K562 (cell line): ENCODE results near the gene ETHE1. TPM values are rescaled to one million over a fixed set of nuclear protein-coding genes. Genes with fewer than 3 reads are reported as not detected.

Experiments
- CAMTA2 ChIP-seq: fragments of 250-450 bp; sonication (Bioruptor Pico); conservative IDR thresholded peaks from 2 replicates; pipeline ENCODE4 v1.5.1; 2022
- CREB1 ChIP-seq, 2 experiments: sonication (generic) in 1 of 2; formaldehyde crosslinking in 1 of 2; IDR thresholded peaks; 2 replicates each; pipeline versions ENCODE4 v1.6.1 to v1.8.0; 2012 to 2022; ENCODE audit warnings: inconsistent platforms in 1 of 2, mild to moderate bottlenecking in 1 of 2, missing genetic modification reagents in 1 of 2, moderate library complexity in 1 of 2
- CREB3 ChIP-seq: fragments of 450-650 bp; conservative IDR thresholded peaks from 2 replicates; pipeline ENCODE4 v1.6.1; 2016; ENCODE audit warnings: missing genetic modification characterization, low read depth, mild to moderate bottlenecking, missing compliant biosample characterization, moderate library complexity
- GABPB2 ChIP-seq: fragments of 250-450 bp; sonication (Bioruptor Pico); conservative IDR thresholded peaks from 2 replicates; pipeline ENCODE4 v1.5.1; 2021; ENCODE audit warnings: mild to moderate bottlenecking
- GATAD2B ChIP-seq: fragments of 450-650 bp; IDR thresholded peaks from 2 replicates; pipeline ENCODE4 v1.6.1; 2017; ENCODE audit warnings: mild to moderate bottlenecking, borderline replicate concordance
- GMEB1 ChIP-seq: fragments of 250-450 bp; sonication (Bioruptor Pico); IDR thresholded peaks from 2 replicates; pipeline ENCODE4 v1.4.0; 2020; ENCODE audit warnings: mild to moderate bottlenecking
- HCFC1 ChIP-seq: IDR thresholded peaks from 2 replicates; pipeline ENCODE4 v1.6.1; 2012; ENCODE audit warnings: low read depth, low read length, improper control_type of control experiment
- HNRNPH1 ChIP-seq: fragments of 200-400 bp; formaldehyde crosslinking; optimal IDR thresholded peaks from 2 replicates; pipeline ENCODE3; 2017; ENCODE audit warnings: low read depth, mild to moderate bottlenecking, low read length, moderate library complexity
- MCM2 ChIP-seq: fragments of 450-650 bp; IDR thresholded peaks from 2 replicates; pipeline ENCODE4 v1.6.1; 2017; ENCODE audit warnings: low read depth, mild to moderate bottlenecking
- NELFE ChIP-seq: IDR thresholded peaks from 2 replicates; pipeline ENCODE4 v1.6.1; 2011; ENCODE audit warnings: mild to moderate bottlenecking; ENCODE audit not compliant: insufficient read depth, insufficient read length
- NEUROD1 ChIP-seq: fragments of 150-350 bp; IDR thresholded peaks from 2 replicates; pipeline ENCODE4 v1.6.1; 2014; ENCODE audit warnings: borderline replicate concordance, low read length, low read depth; ENCODE audit not compliant: partially characterized antibody
- PTBP1 ChIP-seq: fragments of 200-400 bp; formaldehyde crosslinking; IDR thresholded peaks from 2 replicates; pipeline ENCODE4 v1.6.1; 2017; ENCODE audit warnings: low read depth, low read length
- SMAD1 ChIP-seq: fragments of 150-350 bp; IDR thresholded peaks from 2 replicates; pipeline ENCODE4 v1.6.1; 2014; ENCODE audit warnings: low read length, low read depth; ENCODE audit not compliant: partially characterized antibody
- TBP ChIP-seq: optimal IDR thresholded peaks from 2 replicates; pipeline ENCODE3; 2011; ENCODE audit warnings: low read depth, low read length, improper control_type of control experiment
- TGIF2 ChIP-seq: sonication (generic); formaldehyde crosslinking; IDR thresholded peaks from 2 replicates; pipeline ENCODE4 v1.8.1; 2022; ENCODE audit warnings: mild to moderate bottlenecking, missing genetic modification reagents, moderate library complexity
- ZBTB9 ChIP-seq: fragments of 450-650 bp; formaldehyde crosslinking; IDR thresholded peaks from 2 replicates; pipeline ENCODE4 v1.4.0; 2020; ENCODE audit warnings: mild to moderate bottlenecking, moderate library complexity
- ZKSCAN3 ChIP-seq: fragments of 250-450 bp; sonication (Bioruptor Pico); IDR thresholded peaks from 2 replicates; pipeline ENCODE4 v1.4.0; 2020
- ZNF512 ChIP-seq: IDR thresholded peaks from 2 replicates; pipeline ENCODE4 v1.6.1; 2016; ENCODE audit warnings: missing genetic modification characterization, missing compliant biosample characterization
- ZNF561 ChIP-seq: fragments of 450-650 bp; formaldehyde crosslinking; conservative IDR thresholded peaks from 2 replicates; pipeline ENCODE4 v1.4.0; 2020; ENCODE audit warnings: mild to moderate bottlenecking, moderate library complexity
- ZNF644 ChIP-seq: fragments of 200-800 bp; sonication (Bioruptor generic); IDR thresholded peaks from 2 replicates; pipeline ENCODE4 v1.6.1; 2016; ENCODE audit warnings: low read depth, missing genetic modification characterization, missing compliant biosample characterization
- ZNF696 ChIP-seq: fragments of 250-450 bp; sonication (Bioruptor Pico); conservative IDR thresholded peaks from 2 replicates; pipeline ENCODE4 v1.4.0; 2020; ENCODE audit warnings: mild to moderate bottlenecking, moderate library complexity
- ZNF75A ChIP-seq: fragments of 450-650 bp; formaldehyde crosslinking; IDR thresholded peaks from 2 replicates; pipeline ENCODE4 v1.4.0; 2020; ENCODE audit warnings: mild to moderate bottlenecking
- ZSCAN32 ChIP-seq: fragments of 450-650 bp; formaldehyde crosslinking; IDR thresholded peaks from 2 replicates; pipeline ENCODE4 v1.4.0; 2020; ENCODE audit warnings: mild to moderate bottlenecking, moderate library complexity
- polyA plus RNA-seq, 8 experiments: library from polyadenylated mRNA; depleted of rRNA in 4 of 8; stranded (reverse) in 5 of 8; unstranded in 3 of 8; fragments of >200 nt; fragmentation: Nextera tagmentation in 2 of 8; fragmentation: Illumina TruSeq in 1 of 8; extraction: Ambion mirVana in 2 of 8; extraction: Trizol in 1 of 8; gene quantifications; 2 replicates each; pipeline versions ENCODE4 v1.2.1 to v1.2.3, GENCODE V29; 2011 to 2014; ENCODE audit warnings: inconsistent platforms in 1 of 8, missing spikeins in 1 of 8
- total RNA-seq, 7 experiments: library from RNA; depleted of rRNA in 6 of 7; stranded (reverse); fragments of >200 nt in 6 of 7; fragmentation: Illumina TruSeq in 2 of 7; extraction: Trizol in 2 of 7; gene quantifications; 2 replicates each; pipeline versions ENCODE4 v1.2.1 to v1.2.3, GENCODE V29; 2011 to 2021; ENCODE audit warnings: low replicate concordance in 1 of 7

ETHE1 gene
- total and polyA plus RNA-seq, 9 of the 15 experiments (the other 6 are each of a cell fraction or from before 2014, with no cell fraction given): 2.9 to 21.0 (median 10.2) TPM

- no peak for TF ChIP-seq NELFE
- no peak for TF ChIP-seq ZNF75A (CRISPR knock-in tag)
- TF ChIP-seq CREB3 (tag): no peak
- TF ChIP-seq PTBP1: no peak
- TF ChIP-seq SMAD1: no peak
- no peak for TF ChIP-seq NEUROD1
- TF ChIP-seq TGIF2 (CRISPR knock-in tag): no peak
- no peak for TF ChIP-seq ZKSCAN3 (CRISPR knock-in tag)
- TF ChIP-seq ZNF644: no peak
- no peak for TF ChIP-seq GATAD2B
- no peak for TF ChIP-seq HNRNPH1
- no peak for TF ChIP-seq ZBTB9
- no peak for TF ChIP-seq ZNF696 (CRISPR knock-in tag)
- TF ChIP-seq ZNF512 (tag): no peak
- peak; percentile 13 for TF ChIP-seq HCFC1
- no peak for TF ChIP-seq TBP
- TF ChIP-seq GABPB2 (CRISPR knock-in tag): no peak
- no peak for TF ChIP-seq CAMTA2 (CRISPR knock-in tag)
- TF ChIP-seq ZSCAN32 (CRISPR knock-in tag): no peak
- TF ChIP-seq MCM2: no peak
- no peak for TF ChIP-seq GMEB1 (CRISPR knock-in tag)
- TF ChIP-seq CREB1 (IDR thresholded peaks at IDR 0.05): no peak
- TF ChIP-seq CREB1 (CRISPR knock-in tag; IDR thresholded peaks at IDR 0.05): peak; percentile 25; the same call in 1 of the 2 replicates
- TF ChIP-seq ZNF561 (CRISPR knock-in tag): no peak
These were observed 23.2 kb downstream of the ETHE1 start (continued) for GRCh38 chr19:43503501-43504425.
